ENCODE results near the gene NAGLU.

The NAGLU gene

GRCh38 chr17:42537826-42538451, 1.9 kb downstream of the NAGLU start:
- no peak for TF ChIP-seq POLR2AphosphoS5 (IDR thresholded peaks at IDR 0.05; ENCODE audit: low read depth, low read length)
- no peak for TF ChIP-seq SIN3A (IDR thresholded peaks at IDR 0.05; ENCODE audit: borderline replicate concordance, insufficient read depth, low read length)
- no peak for TF ChIP-seq FOXP2 (optimal IDR thresholded peaks at IDR 0.05; ENCODE audit: borderline replicate concordance, extremely low read depth, extremely low read length, insufficient read depth)
- TF ChIP-seq REST (IDR thresholded peaks at IDR 0.05; ENCODE audit: insufficient read depth in 1 of 2, low read depth in 2 of 2, low read length in 2 of 2), result no peak
- TF ChIP-seq TAF1 (IDR thresholded peaks at IDR 0.05; ENCODE audit: borderline replicate concordance, insufficient read depth, low read length), result no peak

GRCh38 chr17:42538482-42538881, 2.4 kb downstream of the NAGLU start:
- TF ChIP-seq POLR2AphosphoS5 (IDR thresholded peaks at IDR 0.05; ENCODE audit: low read depth, low read length), result no peak
- TF ChIP-seq FOXP2 (optimal IDR thresholded peaks at IDR 0.05; ENCODE audit: borderline replicate concordance, extremely low read depth, extremely low read length, insufficient read depth), result no peak
- TF ChIP-seq SIN3A (IDR thresholded peaks at IDR 0.05; ENCODE audit: borderline replicate concordance, insufficient read depth, low read length), result no peak
- no peak for TF ChIP-seq TAF1 (IDR thresholded peaks at IDR 0.05; ENCODE audit: borderline replicate concordance, insufficient read depth, low read length)
- no peak for TF ChIP-seq REST (IDR thresholded peaks at IDR 0.05; ENCODE audit: insufficient read depth in 1 of 2, low read depth in 2 of 2, low read length in 2 of 2)

- TF ChIP-seq POLR2AphosphoS5 (IDR thresholded peaks at IDR 0.05; ENCODE audit: low read depth, low read length) (no peak), REST (IDR thresholded peaks at IDR 0.05; ENCODE audit: insufficient read depth in 1 of 2, low read depth in 2 of 2, low read length in 2 of 2) (no peak), FOXP2 (optimal IDR thresholded peaks at IDR 0.05; ENCODE audit: borderline replicate concordance, extremely low read depth, extremely low read length, insufficient read depth) (no peak), SIN3A (IDR thresholded peaks at IDR 0.05; ENCODE audit: borderline replicate concordance, insufficient read depth, low read length) (no peak), TAF1 (IDR thresholded peaks at IDR 0.05; ENCODE audit: borderline replicate concordance, insufficient read depth, low read length) (no peak)
Measured at GRCh38 chr17:42541041-42541833, 5.2 kb downstream of the NAGLU start.

GRCh38 chr17:42543190-42544079, 7.4 kb downstream of the NAGLU start:
- TF ChIP-seq SIN3A (IDR thresholded peaks at IDR 0.05; ENCODE audit: borderline replicate concordance, insufficient read depth, low read length) (no peak), FOXP2 (optimal IDR thresholded peaks at IDR 0.05; ENCODE audit: borderline replicate concordance, extremely low read depth, extremely low read length, insufficient read depth) (no peak), POLR2AphosphoS5 (IDR thresholded peaks at IDR 0.05; ENCODE audit: low read depth, low read length) (no peak), REST (IDR thresholded peaks at IDR 0.05; ENCODE audit: insufficient read depth in 1 of 2, low read depth in 2 of 2, low read length in 2 of 2) (no peak), TAF1 (IDR thresholded peaks at IDR 0.05; ENCODE audit: borderline replicate concordance, insufficient read depth, low read length) (no peak)

Measured in PFSK-1 (cell line).